Measurements from ENCODE around the gene RB1.

RB1 gene

GRCh38 chr13:48297131-48297786, 6.3 kb upstream of the RB1 start:
- H2BK15ac ChIP-seq (replicated peaks; ENCODE audit: low read depth): no peak overlapping the region
- H3K4me2 ChIP-seq (ENCODE audit: low read length): no peak overlapping the region
- H3K4ac ChIP-seq (ENCODE audit: low read depth, low read length): no peak overlapping the region
- WGBS (ENCODE audit: extremely low coverage, insufficient coverage, low lambda C conversion rate): no CpG with 5 or more reads among the region's 4 CpGs
- H3K79me2 ChIP-seq (ENCODE audit: control insufficient read depth, insufficient read depth, low read length): no peaks in the 10 kb centered on the region
- no peaks in the 10 kb centered on the region for H3K36me3 ChIP-seq (ENCODE audit: control insufficient read depth, insufficient read depth, low read length)
- no peak overlapping the region for H3K4me3 ChIP-seq (ENCODE audit: low read length)
- H2BK5ac ChIP-seq (ENCODE audit: low read length): no peak overlapping the region
- no peak overlapping the region for H3K23ac ChIP-seq (ENCODE audit: low read length)
- DNase-seq: no peak
- H4K5ac ChIP-seq (ENCODE audit: low read length): no peak overlapping the region
- no peak overlapping the region for H3K56ac ChIP-seq (ENCODE audit: low read length)
- H3K18ac ChIP-seq (ENCODE audit: low read length): no peak overlapping the region
- H2AK5ac ChIP-seq (ENCODE audit: low read length): no peak overlapping the region
- no peaks in the 10 kb centered on the region for H3K79me1 ChIP-seq (ENCODE audit: low read length)
- no peaks in the 10 kb centered on the region for H3K27me3 ChIP-seq (ENCODE audit: insufficient read depth, low read length, poor library complexity)
- no peaks in the 10 kb centered on the region for H3K4me1 ChIP-seq (ENCODE audit: control insufficient read depth, low read depth, low read length)
- H4K8ac ChIP-seq (ENCODE audit: low read depth, low read length): no peak overlapping the region
- H3K27ac ChIP-seq (ENCODE audit: low read depth, low read length): no peak overlapping the region
- no peak overlapping the region for H2BK120ac ChIP-seq (ENCODE audit: low read depth, low read length)
- no peak overlapping the region for H3K9ac ChIP-seq (ENCODE audit: low read length)

- no peak overlapping the region for H3K9ac ChIP-seq (ENCODE audit: low read length)
Measured at GRCh38 chr13:48299591-48299990, 4.0 kb upstream of the RB1 start.

GRCh38 chr13:48302871-48303358, 636 bp upstream of the RB1 start:
- peak overlapping the region; percentile 98 for H3K4me2 ChIP-seq (ENCODE audit: low read length)
- H2AK5ac ChIP-seq (ENCODE audit: low read length): no peak overlapping the region
- peaks cover 4% of the 10 kb centered on the region for H3K79me2 ChIP-seq (ENCODE audit: control insufficient read depth, insufficient read depth, low read length)
- peak overlapping the region; percentile 92 for H3K18ac ChIP-seq (ENCODE audit: low read length)
- DNase-seq: no peak
- no peak overlapping the region for H2BK120ac ChIP-seq (ENCODE audit: low read depth, low read length)
- H2BK5ac ChIP-seq (ENCODE audit: low read length): no peak overlapping the region
- WGBS (ENCODE audit: extremely low coverage, insufficient coverage, low lambda C conversion rate): no CpG with 5 or more reads among the region's 12 CpGs
- no peaks in the 10 kb centered on the region for H3K27me3 ChIP-seq (ENCODE audit: insufficient read depth, low read length, poor library complexity)
- H3K36me3 ChIP-seq (ENCODE audit: control insufficient read depth, insufficient read depth, low read length): no peaks in the 10 kb centered on the region
- peak overlapping the region; percentile 94 for H3K9ac ChIP-seq (ENCODE audit: low read length)
- no peaks in the 10 kb centered on the region for H3K4me1 ChIP-seq (ENCODE audit: control insufficient read depth, low read depth, low read length)
- H3K4ac ChIP-seq (ENCODE audit: low read depth, low read length): peak overlapping the region; percentile 64
- H3K27ac ChIP-seq (ENCODE audit: low read depth, low read length): peak overlapping the region; percentile 92
- peaks cover 2% of the 10 kb centered on the region for H3K79me1 ChIP-seq (ENCODE audit: low read length)
- peak overlapping the region; percentile 91 for H3K56ac ChIP-seq (ENCODE audit: low read length)
- H3K23ac ChIP-seq (ENCODE audit: low read length): no peak overlapping the region
- no peak overlapping the region for H2BK15ac ChIP-seq (replicated peaks; ENCODE audit: low read depth)
- H4K5ac ChIP-seq (ENCODE audit: low read length): no peak overlapping the region
- H3K4me3 ChIP-seq (ENCODE audit: low read length): peak overlapping the region; percentile 82
- peak overlapping the region; percentile 7 for H4K8ac ChIP-seq (ENCODE audit: low read depth, low read length)

More at GRCh38 chr13:48299591-48299990, 4.0 kb upstream of the RB1 start:
- no peak overlapping the region for H3K56ac ChIP-seq (ENCODE audit: low read length)
- H3K36me3 ChIP-seq (ENCODE audit: control insufficient read depth, insufficient read depth, low read length): no peaks in the 10 kb centered on the region
- no peak overlapping the region for H3K27ac ChIP-seq (ENCODE audit: low read depth, low read length)
- no peak overlapping the region for H2AK5ac ChIP-seq (ENCODE audit: low read length)
- H2BK120ac ChIP-seq (ENCODE audit: low read depth, low read length): no peak overlapping the region
- H4K5ac ChIP-seq (ENCODE audit: low read length): no peak overlapping the region
- no peak overlapping the region for H3K4ac ChIP-seq (ENCODE audit: low read depth, low read length)
- peaks cover under 1% of the 10 kb centered on the region for H3K79me2 ChIP-seq (ENCODE audit: control insufficient read depth, insufficient read depth, low read length)
- no peak overlapping the region for H3K18ac ChIP-seq (ENCODE audit: low read length)
- no peak for DNase-seq
- no peaks in the 10 kb centered on the region for H3K79me1 ChIP-seq (ENCODE audit: low read length)
- no CpG with 5 or more reads among the region's 2 CpGs for WGBS (ENCODE audit: extremely low coverage, insufficient coverage, low lambda C conversion rate)
- no peak overlapping the region for H3K23ac ChIP-seq (ENCODE audit: low read length)
- H2BK5ac ChIP-seq (ENCODE audit: low read length): no peak overlapping the region
- H3K27me3 ChIP-seq (ENCODE audit: insufficient read depth, low read length, poor library complexity): no peaks in the 10 kb centered on the region
- no peak overlapping the region for H4K8ac ChIP-seq (ENCODE audit: low read depth, low read length)
- no peak overlapping the region for H3K4me2 ChIP-seq (ENCODE audit: low read length)
- no peaks in the 10 kb centered on the region for H3K4me1 ChIP-seq (ENCODE audit: control insufficient read depth, low read depth, low read length)
- H3K4me3 ChIP-seq (ENCODE audit: low read length): no peak overlapping the region
- no peak overlapping the region for H2BK15ac ChIP-seq (replicated peaks; ENCODE audit: low read depth)

GRCh38 chr13:48304143-48304876, 759 bp downstream of the RB1 start:
- no peak overlapping the region for H2BK15ac ChIP-seq (replicated peaks; ENCODE audit: low read depth)
- H3K18ac ChIP-seq (ENCODE audit: low read length): no peak overlapping the region
- peak overlapping the region; percentile 91 for H3K56ac ChIP-seq (ENCODE audit: low read length)
- H3K79me2 ChIP-seq (ENCODE audit: control insufficient read depth, insufficient read depth, low read length): peaks cover 4% of the 10 kb centered on the region
- no peaks in the 10 kb centered on the region for H3K4me1 ChIP-seq (ENCODE audit: control insufficient read depth, low read depth, low read length)
- no CpG with 5 or more reads among the region's 36 CpGs for WGBS (ENCODE audit: extremely low coverage, insufficient coverage, low lambda C conversion rate)
- H4K5ac ChIP-seq (ENCODE audit: low read length): no peak overlapping the region
- peak overlapping the region; percentile 82 for H3K4me3 ChIP-seq (ENCODE audit: low read length)
- no peak overlapping the region for H3K23ac ChIP-seq (ENCODE audit: low read length)
- no peak overlapping the region for H2BK5ac ChIP-seq (ENCODE audit: low read length)
- H4K8ac ChIP-seq (ENCODE audit: low read depth, low read length): no peak overlapping the region
- DNase-seq: no peak
- H3K27me3 ChIP-seq (ENCODE audit: insufficient read depth, low read length, poor library complexity): no peaks in the 10 kb centered on the region
- H3K9ac ChIP-seq (ENCODE audit: low read length): peak overlapping the region; percentile 94
- no peak overlapping the region for H2BK120ac ChIP-seq (ENCODE audit: low read depth, low read length)
- peak overlapping the region; percentile 89 for H3K4me2 ChIP-seq (ENCODE audit: low read length)
- peak overlapping the region; percentile 92 for H3K27ac ChIP-seq (ENCODE audit: low read depth, low read length)
- H3K79me1 ChIP-seq (ENCODE audit: low read length): peaks cover 2% of the 10 kb centered on the region
- peak overlapping the region; percentile 60 for H3K4ac ChIP-seq (ENCODE audit: low read depth, low read length)
- no peak overlapping the region for H2AK5ac ChIP-seq (ENCODE audit: low read length)
- H3K36me3 ChIP-seq (ENCODE audit: control insufficient read depth, insufficient read depth, low read length): no peaks in the 10 kb centered on the region

GRCh38 chr13:48311223-48311622, 7.7 kb downstream of the RB1 start:
- Histone ChIP-seq H3K27me3 (ENCODE audit: insufficient read depth, low read length, poor library complexity) (no peaks in the 10 kb centered on the region), H3K4me3 (ENCODE audit: low read length) (no peak overlapping the region), H3K56ac (ENCODE audit: low read length) (no peak overlapping the region), H2BK5ac (ENCODE audit: low read length) (no peak overlapping the region), H3K27ac (ENCODE audit: low read depth, low read length) (no peak overlapping the region), H2BK15ac (replicated peaks; ENCODE audit: low read depth) (no peak overlapping the region), H3K18ac (ENCODE audit: low read length) (no peak overlapping the region), H3K23ac (ENCODE audit: low read length) (no peak overlapping the region), H3K4ac (ENCODE audit: low read depth, low read length) (no peak overlapping the region), H2BK120ac (ENCODE audit: low read depth, low read length) (no peak overlapping the region), H4K8ac (ENCODE audit: low read depth, low read length) (no peak overlapping the region), H3K4me1 (ENCODE audit: control insufficient read depth, low read depth, low read length) (no peaks in the 10 kb centered on the region), H4K5ac (ENCODE audit: low read length) (no peak overlapping the region), H2AK5ac (ENCODE audit: low read length) (no peak overlapping the region), H3K36me3 (ENCODE audit: control insufficient read depth, insufficient read depth, low read length) (no peaks in the 10 kb centered on the region), H3K9ac (ENCODE audit: low read length) (no peak overlapping the region), H3K79me1 (ENCODE audit: low read length) (no peaks in the 10 kb centered on the region), H3K4me2 (ENCODE audit: low read length) (no peak overlapping the region), H3K79me2 (ENCODE audit: control insufficient read depth, insufficient read depth, low read length) (no peaks in the 10 kb centered on the region)
- WGBS (ENCODE audit: extremely low coverage, insufficient coverage, low lambda C conversion rate): no CpG with 5 or more reads among the region's 1 CpG
- no peak for DNase-seq

Measured in mesendoderm (in vitro differentiated cells).